GM19438 (cell line): ENCODE measurements around the gene FGF3.
"Not testable (repeated sequence)": the region's sequence is repeated elsewhere in the genome, so short reads cannot be mapped to it uniquely, and the experiment has no call there.

Experiments
- ATAC-seq: cut with Tn5 transposase; IDR thresholded peaks from one replicate; pipeline ENCODE4 v1.9.1; 2021; ENCODE audit warnings: low read depth; ENCODE audit not compliant: unreplicated experiment

Gene FGF3

DNA sequence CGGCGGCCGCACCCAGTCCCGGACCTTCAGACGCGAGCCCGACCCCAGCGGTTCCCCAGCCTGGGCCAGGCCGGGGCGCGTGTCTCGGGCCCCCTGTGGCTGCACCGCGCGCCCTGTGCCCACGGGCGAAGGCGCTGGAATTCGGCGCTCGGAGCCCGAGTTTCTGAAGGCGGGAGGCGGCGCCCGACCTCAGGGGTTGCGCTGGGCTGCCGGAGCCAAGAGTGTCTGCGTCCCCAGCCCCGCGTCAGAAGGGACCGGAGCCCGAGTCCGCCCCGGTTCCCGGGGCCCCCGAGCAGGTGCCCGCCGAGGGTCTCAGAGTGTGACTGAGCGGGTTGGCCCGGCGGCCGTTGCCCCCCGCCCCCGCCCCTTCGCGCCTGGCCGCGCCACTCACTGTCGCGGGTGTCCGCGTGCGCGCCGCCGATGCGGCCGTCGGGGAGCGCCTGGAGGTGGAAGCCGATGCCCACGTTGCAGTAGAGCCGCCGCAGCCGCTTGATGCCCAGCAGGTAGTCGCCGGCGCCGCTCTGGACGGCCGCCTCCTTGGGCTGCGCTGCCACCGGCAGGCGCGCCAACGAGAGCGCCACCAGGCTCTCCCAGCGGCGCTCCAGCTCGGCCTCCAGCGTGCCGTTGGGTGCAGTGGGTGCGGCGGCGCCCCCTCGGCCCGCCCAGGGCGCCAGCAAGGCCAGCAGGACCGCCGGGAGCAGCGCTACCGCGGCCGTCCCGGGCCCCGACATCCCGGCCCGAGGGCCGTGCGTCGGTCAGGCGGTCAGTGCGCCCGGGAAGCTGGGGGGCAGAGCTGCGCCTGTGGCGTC, 44.7 kb downstream of the FGF3 start:
- no peak for ATAC-seq

DNA sequence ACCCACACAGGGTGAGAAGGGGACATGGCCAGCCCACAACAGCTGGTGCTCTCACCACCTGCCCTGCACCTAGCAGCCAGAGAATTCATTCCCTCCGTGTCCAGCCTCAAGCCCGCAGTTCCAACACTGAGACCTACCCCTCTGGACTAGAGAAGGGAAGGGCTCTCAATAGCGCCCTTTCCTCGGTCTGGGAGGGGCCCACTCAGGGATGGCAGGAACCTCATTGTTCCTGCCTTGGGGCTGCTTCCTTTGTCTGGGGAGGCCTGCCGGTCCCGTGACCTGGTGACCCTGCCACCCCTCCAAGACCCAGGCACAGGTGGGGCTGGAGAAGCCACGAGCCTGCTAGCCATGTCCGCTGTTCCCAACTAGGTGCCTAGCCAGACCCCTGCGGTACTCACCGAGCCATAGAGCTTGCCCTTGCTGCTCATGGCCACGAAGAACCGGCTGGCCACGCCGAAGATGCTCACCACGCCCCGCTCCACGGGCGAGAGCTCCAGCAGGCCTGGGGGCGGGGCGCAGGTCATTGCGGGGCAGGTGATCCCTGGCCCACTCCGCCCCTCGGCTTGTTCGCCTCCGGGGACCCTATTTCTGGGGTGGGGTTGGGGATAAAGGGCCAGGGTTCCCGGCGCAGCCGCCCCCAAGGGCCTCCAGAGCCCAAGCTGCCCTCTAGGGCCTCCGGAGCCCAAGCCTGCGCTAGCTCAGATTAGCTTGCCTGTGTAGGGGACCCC, 45.4 kb downstream of the FGF3 start:
- no peak for ATAC-seq

- no peak for ATAC-seq
Measured at GRCh38 chr11:69771466-69771865, 47.8 kb downstream of the FGF3 start.

DNA sequence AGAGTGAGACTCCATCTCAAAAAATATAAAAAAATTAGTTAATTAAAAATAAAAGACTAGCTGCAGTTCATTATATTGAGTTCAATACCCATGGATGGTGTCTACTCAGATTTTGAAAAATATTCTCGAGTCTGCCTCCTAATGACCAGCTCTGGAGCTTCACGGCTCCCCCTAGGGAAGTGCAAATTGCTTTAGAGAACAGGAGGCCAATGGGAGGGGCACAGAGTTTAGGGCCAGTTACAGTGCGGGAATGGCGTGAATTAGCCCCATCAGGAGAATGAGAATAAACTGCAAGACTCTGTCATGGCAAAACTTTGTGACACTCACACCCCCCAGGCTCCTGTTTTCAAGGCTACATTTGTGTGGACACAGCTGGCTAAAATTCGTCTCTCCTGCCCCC, 48.7 kb downstream of the FGF3 start:
- ATAC-seq, result no peak

- no peak for ATAC-seq
Measured at GRCh38 chr11:69765498-69765995, 53.7 kb downstream of the FGF3 start.

DNA sequence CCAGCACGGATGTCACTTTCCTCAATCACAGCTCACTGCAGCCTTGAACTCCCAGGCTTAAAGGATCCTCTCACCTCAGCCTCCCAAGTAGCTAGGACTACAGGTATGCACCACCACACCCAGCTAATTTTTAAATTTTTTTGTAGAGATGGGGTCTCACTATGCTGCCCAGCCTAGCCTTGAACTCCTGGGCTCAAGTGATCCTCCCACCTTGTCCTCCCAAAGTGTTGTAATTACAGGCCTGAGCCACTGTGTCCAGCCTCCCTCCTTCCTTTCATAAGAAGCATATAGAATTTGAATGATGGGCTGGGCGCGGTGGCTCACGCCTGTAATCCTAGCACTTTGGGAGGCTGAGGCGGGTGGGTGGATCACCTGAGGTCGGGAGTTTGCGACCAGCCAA, 54.3 kb downstream of the FGF3 start:
- not testable (repeated sequence) for ATAC-seq

DNA sequence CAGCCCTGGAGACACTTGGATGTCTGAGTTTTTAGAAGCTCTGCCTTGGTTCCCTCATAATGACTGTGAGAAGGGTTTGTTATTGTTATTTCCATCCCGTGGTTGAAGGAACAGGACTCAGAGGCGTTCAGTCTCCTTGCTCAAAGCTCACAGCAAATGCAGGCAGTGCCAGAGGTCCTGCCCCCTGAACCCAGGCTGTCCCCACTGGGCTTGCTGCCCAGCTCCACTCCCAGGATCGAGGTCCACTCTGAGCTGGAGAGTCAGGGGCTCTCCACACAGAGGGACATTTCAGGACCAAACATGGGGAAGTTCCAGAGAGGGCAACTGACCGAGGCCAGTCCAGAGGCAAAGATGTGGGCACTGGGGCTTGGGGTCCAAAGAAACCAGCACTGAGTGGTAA, 58.9 kb downstream of the FGF3 start:
- no peak for ATAC-seq
